GM21723 (cell line): ENCODE results near the gene ANO2.

Experiments used
- ATAC-seq: cut with Tn5 transposase; IDR thresholded peaks from one replicate; pipeline ENCODE4 v1.9.1; 2021; ENCODE audit warnings: mild to moderate bottlenecking, moderate library complexity; ENCODE audit not compliant: unreplicated experiment

Gene ANO2

GRCh38 chr12:5784462-5785130 is 160.5 kb downstream of the ANO2 start:
- ATAC-seq, result no peak

GRCh38 chr12:5783289-5783920 is 161.7 kb downstream of the ANO2 start:
- ATAC-seq, result no peak

GRCh38 chr12:5780536-5780935 is 164.5 kb downstream of the ANO2 start:
- no peak for ATAC-seq

GRCh38 chr12:5779401-5779800 is 165.7 kb downstream of the ANO2 start:
- no peak for ATAC-seq

- no peak for ATAC-seq
Measured at GRCh38 chr12:5778821-5779220, 166.2 kb downstream of the ANO2 start.

- ATAC-seq, result no peak
Measured at GRCh38 chr12:5777451-5777850, 167.6 kb downstream of the ANO2 start.

GRCh38 chr12:5776091-5776490 is 169.0 kb downstream of the ANO2 start:
- ATAC-seq, result no peak

- ATAC-seq, result no peak
Measured at GRCh38 chr12:5773550-5773949, 171.5 kb downstream of the ANO2 start.

- ATAC-seq, result no peak
Measured at GRCh38 chr12:5771756-5772155, 173.3 kb downstream of the ANO2 start.

- ATAC-seq, result no peak
Measured at GRCh38 chr12:5770727-5771126, 174.3 kb downstream of the ANO2 start.

GRCh38 chr12:5768581-5769196 is 176.4 kb downstream of the ANO2 start:
- no peak for ATAC-seq

- ATAC-seq, result no peak
Measured at GRCh38 chr12:5768171-5768570, 176.9 kb downstream of the ANO2 start.

GRCh38 chr12:5758347-5758746 is 186.7 kb downstream of the ANO2 start:
- ATAC-seq, result no peak

- ATAC-seq, result no peak
Measured at GRCh38 chr12:5756338-5756842, 188.7 kb downstream of the ANO2 start.

GRCh38 chr12:5748027-5748426 is 197.0 kb downstream of the ANO2 start:
- no peak for ATAC-seq

- ATAC-seq, result no peak
Measured at GRCh38 chr12:5746917-5747316, 198.1 kb downstream of the ANO2 start.

- ATAC-seq, result no peak
Measured at GRCh38 chr12:5746036-5746908, 198.8 kb downstream of the ANO2 start.

GRCh38 chr12:5745251-5745888 is 199.7 kb downstream of the ANO2 start:
- no peak for ATAC-seq

GRCh38 chr12:5742258-5742657 is 202.8 kb downstream of the ANO2 start:
- no peak for ATAC-seq

GRCh38 chr12:5739917-5740316 is 205.1 kb downstream of the ANO2 start:
- ATAC-seq, result no peak

GRCh38 chr12:5737778-5738177 is 207.3 kb downstream of the ANO2 start:
- no peak for ATAC-seq
